GM20000 (cell line): Measurements from ENCODE around the gene CLK3.

Experiments
- DNase-seq: peaks from one replicate; pipeline ENCODE4 v3.0.0; 2012; ENCODE audit warnings: low spot score
- CTCF ChIP-seq: IDR thresholded peaks from 2 replicates; pipeline ENCODE4 v1.5.1; 2012; ENCODE audit warnings: mild to moderate bottlenecking, control low read depth; ENCODE audit errors: extremely low read depth, missing control alignments

CLK3 gene

GRCh38 chr15:74622758-74623157 is 7.1 kb downstream of the CLK3 start:
- TF ChIP-seq CTCF = no peak
- no peak for DNase-seq

- TF ChIP-seq CTCF = no peak
- DNase-seq = no peak
Measured at GRCh38 chr15:74624020-74624602, 8.5 kb downstream of the CLK3 start.

- TF ChIP-seq CTCF = no peak
- DNase-seq = no peak
Measured at GRCh38 chr15:74625693-74626092, 10.1 kb downstream of the CLK3 start.

- TF ChIP-seq CTCF = no peak
- no peak for DNase-seq
Measured at GRCh38 chr15:74626336-74626735, 10.7 kb downstream of the CLK3 start.

GRCh38 chr15:74626752-74627692 is 11.4 kb downstream of the CLK3 start:
- TF ChIP-seq CTCF = no peak
- no peak for DNase-seq

GRCh38 chr15:74627766-74628165 is 12.1 kb downstream of the CLK3 start:
- no peak for DNase-seq
- no peak for TF ChIP-seq CTCF

- TF ChIP-seq CTCF = no peak
- no peak for DNase-seq
Measured at GRCh38 chr15:74628199-74628598, 12.6 kb downstream of the CLK3 start.
